ENCODE measurements around the gene AMZ1.

- TF ChIP-seq CTCF (IDR thresholded peaks at IDR 0.05) (no peak), POLR2A (IDR thresholded peaks at IDR 0.05) (no peak), EP300 (IDR thresholded peaks at IDR 0.05) (no peak)
Measured at GRCh38 chr7:2734084-2734686, 46.2 kb downstream of the AMZ1 start.

Measured in sigmoid colon (tissue), 4 donors.